ENCODE results near the gene ITGA3. TPM values are rescaled to one million over a fixed set of nuclear protein-coding genes. Genes with fewer than 3 reads are reported as not detected.
A peak's percentile ranks its signal among the peaks of the same experiment; 100 is the strongest.

ITGA3 gene
- total RNA-seq, 1 experiment from 2014 or later: 22.5 TPM

GRCh38 chr17:50105811-50106210, 49.9 kb downstream of the ITGA3 start:
- TF ChIP-seq, protein P1, sequence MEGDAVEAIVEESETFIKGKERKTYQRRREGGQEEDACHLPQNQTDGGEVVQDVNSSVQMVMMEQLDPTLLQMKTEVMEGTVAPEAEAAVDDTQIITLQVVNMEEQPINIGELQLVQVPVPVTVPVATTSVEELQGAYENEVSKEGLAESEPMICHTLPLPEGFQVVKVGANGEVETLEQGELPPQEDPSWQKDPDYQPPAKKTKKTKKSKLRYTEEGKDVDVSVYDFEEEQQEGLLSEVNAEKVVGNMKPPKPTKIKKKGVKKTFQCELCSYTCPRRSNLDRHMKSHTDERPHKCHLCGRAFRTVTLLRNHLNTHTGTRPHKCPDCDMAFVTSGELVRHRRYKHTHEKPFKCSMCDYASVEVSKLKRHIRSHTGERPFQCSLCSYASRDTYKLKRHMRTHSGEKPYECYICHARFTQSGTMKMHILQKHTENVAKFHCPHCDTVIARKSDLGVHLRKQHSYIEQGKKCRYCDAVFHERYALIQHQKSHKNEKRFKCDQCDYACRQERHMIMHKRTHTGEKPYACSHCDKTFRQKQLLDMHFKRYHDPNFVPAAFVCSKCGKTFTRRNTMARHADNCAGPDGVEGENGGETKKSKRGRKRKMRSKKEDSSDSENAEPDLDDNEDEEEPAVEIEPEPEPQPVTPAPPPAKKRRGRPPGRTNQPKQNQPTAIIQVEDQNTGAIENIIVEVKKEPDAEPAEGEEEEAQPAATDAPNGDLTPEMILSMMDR (conservative IDR thresholded peaks at IDR 0.05): no peak
- Histone ChIP-seq H3K79me2 (ENCODE audit: insufficient read depth, low read length) (no peaks in the 10 kb centered on the region), H2BK15ac (ENCODE audit: low read depth, low read length) (no peak overlapping the region), H2BK120ac (ENCODE audit: low read depth, low read length, poor library complexity, severe bottlenecking) (no peak overlapping the region), H3T11ph (ENCODE audit: low read length) (no peak overlapping the region), H2BK5ac (ENCODE audit: insufficient read length, low read length) (no peak overlapping the region), H4K91ac (ENCODE audit: insufficient read length, low read depth, low read length) (no peak overlapping the region), H3K4me2 (ENCODE audit: insufficient read depth, insufficient read length, low read length) (no peak overlapping the region), H3K14ac (ENCODE audit: insufficient read depth, low read length) (no peak overlapping the region), H2BK20ac (ENCODE audit: low read depth, low read length, poor library complexity, severe bottlenecking) (no peak overlapping the region), H4K20me1 (ENCODE audit: control insufficient read depth, insufficient read depth, insufficient read length) (no peaks in the 10 kb centered on the region), H3K27ac (ENCODE audit: insufficient read length, low read depth, low read length) (no peak overlapping the region), H4K5ac (ENCODE audit: insufficient read length, low read depth, low read length) (no peak overlapping the region), H3K23ac (ENCODE audit: insufficient read length, low read depth, low read length) (no peak overlapping the region), H3K4me1 (ENCODE audit: insufficient read depth, low read length) (no peaks in the 10 kb centered on the region; the same call in 1 of the 2 replicates), H4K8ac (replicated peaks; ENCODE audit: insufficient read length, low read depth, low read length) (no peak overlapping the region), H3K56ac (ENCODE audit: insufficient read length, low read depth, low read length) (no peak overlapping the region), H2AK5ac (ENCODE audit: insufficient read length, low read length) (no peak overlapping the region), H3K4ac (ENCODE audit: low read depth, low read length) (no peak overlapping the region), H2AFZ (ENCODE audit: low read length) (no peak overlapping the region), H3K9me3 (ENCODE audit: control insufficient read depth, low read depth, low read length) (no peaks in the 10 kb centered on the region), H3K18ac (ENCODE audit: insufficient read length, low read depth, low read length) (no peak overlapping the region), H3K9ac (ENCODE audit: extremely low read depth, insufficient read length, low read length) (no peak overlapping the region), H3K27me3 (ENCODE audit: insufficient read depth, low read length) (no peaks in the 10 kb centered on the region), H3K79me1 (ENCODE audit: insufficient read depth, low read depth, low read length, poor library complexity, severe bottlenecking) (no peaks in the 10 kb centered on the region), H3K23me2 (ENCODE audit: insufficient read length, low read depth, low read length, poor library complexity, severe bottlenecking) (no peaks in the 10 kb centered on the region), H2BK12ac (ENCODE audit: insufficient read length, low read depth, low read length) (no peak overlapping the region)
- peaks cover 10 to 24% of the 10 kb centered on the region in 2 experiments for H3K4me1 Mint-ChIP-seq
- DNase-seq: no peak
- H3K36me3 Mint-ChIP-seq (ENCODE audit: insufficient read depth in 1 of 3, low read depth in 3 of 3): peaks cover 0 to 9% (median 7%) of the 10 kb centered on the region in 3 experiments; a peak in 3 of 7 replicates
- no peak overlapping the region for H3K4me3 Mint-ChIP-seq
- H3K27me3 Mint-ChIP-seq (ENCODE audit: low read depth): no peaks in the 10 kb centered on the region
- H3K27ac Mint-ChIP-seq: peak overlapping the region in 1 of 3 experiments; percentile 94; a peak in 1 of 7 replicates
- H3K9me3 Mint-ChIP-seq: no peaks in the 10 kb centered on the region
- WGBS (ENCODE audit: extremely low coverage, insufficient read length, low lambda C conversion rate): no CpG with 5 or more reads among the region's 21 CpGs
